HepG2 (cell line): ENCODE measurements around the gene NKIRAS1. TPM values are rescaled to one million over a fixed set of nuclear protein-coding genes. Genes with fewer than 3 reads are reported as not detected.
A peak's percentile ranks its signal among the peaks of the same experiment; 100 is the strongest.

ENCODE experiments used
- ATAC-seq: fragments of 200-7000 bp; cut with Tn5 transposase; 3 replicates; pipeline ENCODE4 v1.9.1; 2020; ENCODE audit warnings: mild to moderate bottlenecking, moderate library complexity
- BruUV-seq: library from RNA; stranded (reverse); fragments of 400-500 nt; replicated peaks from 2 replicates; lab custom pipeline; 2021; lab: Mats Ljungman, UMichigan
- CTCF ChIA-PET: fragments of 300-600 bp; formaldehyde crosslinking; extraction: SDS; loops from one replicate; lab custom pipeline; 2021; ENCODE audit warnings: low total read pairs, inconsistent platforms, low intra/inter-chr PET ratio; lab: Yijun Ruan, JAX
- POLR2A ChIA-PET: fragments of 350-600 bp; sonication (Branson Sonifier 250); formaldehyde crosslinking; loops from one replicate; lab custom pipeline; 2020; ENCODE audit warnings: antibody characterized with exemption, inconsistent platforms; lab: Yijun Ruan, JAX
- DNase-seq: peaks from one replicate; pipeline ENCODE4 v3.0.0-alpha.2; 2015; ENCODE audit warnings: low spot score
- FAIRE-seq: peaks from 3 replicates; lab custom pipeline; 2011; peaks lifted over from hg19 to GRCh38; lab: Jason Lieb, UNC
- H2AFZ ChIP-seq: one replicate; pipeline ENCODE4 v1.6.1; 2011; ENCODE audit warnings: low read length, inconsistent platforms
- H3K27ac ChIP-seq: fragments of 300-600 bp; 3 replicates; pipeline ENCODE4 v1.8.0; 2011; ENCODE audit warnings: mixed run types, mild to moderate bottlenecking, mixed read lengths, low read length, inconsistent platforms; ENCODE audit not compliant: insufficient read depth; ENCODE audit errors: extremely low read length
- H3K27me3 ChIP-seq, 2 experiments: fragments of 200-600 bp in 1 of 2; 2 replicates in 1 of 2; 3 replicates in 1 of 2; pipeline versions ENCODE4 v1.6.0 to v1.8.0; 2011; ENCODE audit warnings: low read length in 2 of 2, mild to moderate bottlenecking in 2 of 2, moderate library complexity in 2 of 2, inconsistent platforms in 1 of 2; ENCODE audit not compliant: insufficient read depth in 2 of 2, control insufficient read depth in 1 of 2
- H3K36me3 ChIP-seq, 2 experiments: fragments of 200-600 bp in 1 of 2; replicated peaks in 1 of 2; 2 replicates in 1 of 2; 3 replicates in 1 of 2; pipeline versions ENCODE4 v1.5.1 to v1.8.0; 2011; ENCODE audit warnings: low read length in 2 of 2, inconsistent platforms in 1 of 2; ENCODE audit not compliant: insufficient read depth in 2 of 2, control insufficient read depth in 1 of 2
- H3K4me1 ChIP-seq: 2 replicates; pipeline ENCODE4 v1.5.1; 2012; ENCODE audit warnings: low read length, inconsistent platforms; ENCODE audit not compliant: insufficient read depth
- H3K4me2 ChIP-seq: 2 replicates; pipeline ENCODE4 v1.6.0; 2011; ENCODE audit warnings: low read depth, low read length, inconsistent platforms
- H3K4me3 ChIP-seq, 3 experiments: fragments of 200-600 bp in 1 of 3; sonication (generic), shearing (Covaris generic) in 1 of 3; replicated peaks in 1 of 3; 2 replicates each; pipeline ENCODE4 v1.5.1; 2011 to 2016; ENCODE audit warnings: low read length in 3 of 3, inconsistent platforms in 2 of 3, low read depth in 2 of 3, mild to moderate bottlenecking in 2 of 3, control low read depth in 1 of 3, mixed read lengths in 1 of 3; ENCODE audit not compliant: insufficient read depth in 1 of 3
- H3K79me2 ChIP-seq: one replicate; pipeline ENCODE4 v1.6.1; 2011; ENCODE audit warnings: low read length, inconsistent platforms; ENCODE audit not compliant: insufficient read depth
- H3K9ac ChIP-seq: 2 replicates; pipeline ENCODE4 v1.6.0; 2011; ENCODE audit warnings: mild to moderate bottlenecking, low read depth, low read length, inconsistent platforms; ENCODE audit not compliant: insufficient read depth
- H3K9me3 ChIP-seq: 2 replicates; pipeline ENCODE4 v1.5.1; 2012; ENCODE audit warnings: mild to moderate bottlenecking, low read length
- H4K20me1 ChIP-seq: 2 replicates; pipeline ENCODE4 v1.6.0; 2011; ENCODE audit warnings: inconsistent platforms, mild to moderate bottlenecking, low read length, moderate library complexity; ENCODE audit not compliant: insufficient read depth
- ARHGAP35 ChIP-seq: sonication (generic); formaldehyde crosslinking; IDR thresholded peaks from 2 replicates; pipeline ENCODE4 v1.9.0; 2022; ENCODE audit warnings: mild to moderate bottlenecking, inconsistent platforms, moderate library complexity, missing genetic modification reagents, borderline replicate concordance
- CAMTA2 ChIP-seq: sonication (generic); formaldehyde crosslinking; IDR thresholded peaks from 2 replicates; pipeline ENCODE4 v1.4.0; 2020; ENCODE audit warnings: mild to moderate bottlenecking, missing genetic modification reagents, borderline replicate concordance
- CREB1 ChIP-seq, 2 experiments: fragments of 450-650 bp in 1 of 2; IDR thresholded peaks; 2 replicates each; pipeline ENCODE4 v1.6.1; 2016 to 2017; ENCODE audit warnings: control low read depth in 1 of 2, mild to moderate bottlenecking in 1 of 2, missing compliant biosample characterization in 1 of 2, missing genetic modification characterization in 1 of 2
- DNMT3B ChIP-seq: conservative IDR thresholded peaks from 2 replicates; pipeline ENCODE4 v1.6.1; 2016; ENCODE audit warnings: missing biosample characterization, control low read depth
- GABPB1 ChIP-seq: IDR thresholded peaks from 2 replicates; pipeline ENCODE4 v1.6.1; 2016; ENCODE audit warnings: mild to moderate bottlenecking, missing genetic modification reagents, moderate library complexity, missing compliant biosample characterization
- GATAD1 ChIP-seq: IDR thresholded peaks from 2 replicates; pipeline ENCODE4 v1.6.1; 2016; ENCODE audit warnings: missing genetic modification reagents, missing compliant biosample characterization
- HNRNPL ChIP-seq: fragments of 200-400 bp; formaldehyde crosslinking; IDR thresholded peaks from 2 replicates; pipeline ENCODE4 v1.6.1; 2017; ENCODE audit warnings: mild to moderate bottlenecking, low read depth, low read length
- KAT8 ChIP-seq: IDR thresholded peaks from 2 replicates; pipeline ENCODE4 v1.6.1; 2016; ENCODE audit warnings: missing genetic modification reagents, missing compliant biosample characterization
- MIER3 ChIP-seq: IDR thresholded peaks from 2 replicates; pipeline ENCODE4 v1.6.1; 2016; ENCODE audit warnings: missing compliant biosample characterization, borderline replicate concordance
- PITX1 ChIP-seq: sonication (generic); formaldehyde crosslinking; IDR thresholded peaks from 2 replicates; pipeline ENCODE4 v1.5.1; 2020; ENCODE audit warnings: mild to moderate bottlenecking, missing genetic modification reagents
- REL ChIP-seq: sonication (generic); formaldehyde crosslinking; conservative IDR thresholded peaks from 2 replicates; pipeline ENCODE4 v1.8.0; 2022; ENCODE audit warnings: mild to moderate bottlenecking, missing genetic modification reagents, moderate library complexity
- RFXAP ChIP-seq: sonication (generic); formaldehyde crosslinking; IDR thresholded peaks from 2 replicates; pipeline ENCODE4 v1.4.0; 2020; ENCODE audit warnings: missing genetic modification reagents, borderline replicate concordance
- SOX6 ChIP-seq, 2 experiments: fragments of 450-650 bp in 1 of 2; sonication (generic) in 1 of 2; formaldehyde crosslinking in 1 of 2; IDR thresholded peaks; 2 replicates each; pipeline versions ENCODE4 v1.4.0 to v1.6.1; 2017 to 2020; ENCODE audit warnings: antibody characterized with exemption in 1 of 2, mild to moderate bottlenecking in 1 of 2, missing genetic modification reagents in 1 of 2
- TARDBP ChIP-seq: sonication (generic); formaldehyde crosslinking; IDR thresholded peaks from 2 replicates; pipeline ENCODE4 v1.8.0; 2022; ENCODE audit warnings: mild to moderate bottlenecking, missing genetic modification reagents
- TBX2 ChIP-seq: sonication (generic); formaldehyde crosslinking; IDR thresholded peaks from 2 replicates; pipeline ENCODE4 v1.5.0; 2020; ENCODE audit warnings: missing genetic modification reagents, mild to moderate bottlenecking, borderline replicate concordance
- TMF1 ChIP-seq: sonication (generic); formaldehyde crosslinking; IDR thresholded peaks from 2 replicates; pipeline ENCODE4 v1.8.1; 2022; ENCODE audit warnings: low read depth, missing genetic modification reagents
- YEATS2 ChIP-seq: sonication (generic); formaldehyde crosslinking; IDR thresholded peaks from 2 replicates; pipeline ENCODE4 v1.4.0; 2020; ENCODE audit warnings: missing genetic modification reagents, borderline replicate concordance
- ZFP62 ChIP-seq: sonication (generic); formaldehyde crosslinking; IDR thresholded peaks from 2 replicates; pipeline ENCODE4 v1.4.0; 2020; ENCODE audit warnings: missing genetic modification reagents
- ZNF121 ChIP-seq: sonication (generic); formaldehyde crosslinking; IDR thresholded peaks from 2 replicates; pipeline ENCODE4 v1.5.0; 2020; ENCODE audit warnings: mild to moderate bottlenecking, missing genetic modification reagents
- ZNF570 ChIP-seq: sonication (generic); formaldehyde crosslinking; IDR thresholded peaks from 2 replicates; pipeline ENCODE4 v1.4.0; 2020; ENCODE audit warnings: mild to moderate bottlenecking, missing genetic modification reagents, borderline replicate concordance
- ZNF644 ChIP-seq: IDR thresholded peaks from 2 replicates; pipeline ENCODE4 v1.6.1; 2016; ENCODE audit warnings: low read depth
- ZNF670 ChIP-seq: sonication (generic); formaldehyde crosslinking; IDR thresholded peaks from 2 replicates; pipeline ENCODE4 v1.8.0; 2022; ENCODE audit warnings: mild to moderate bottlenecking, missing genetic modification reagents, borderline replicate concordance
- ZNF678 ChIP-seq: sonication (generic); formaldehyde crosslinking; IDR thresholded peaks from 2 replicates; pipeline ENCODE4 v1.4.0; 2020; ENCODE audit warnings: mild to moderate bottlenecking, missing genetic modification reagents
- WGBS: methylation state at CpG from one replicate; pipeline ENCODE4 v1.1.6; 2017; ENCODE audit warnings: low lambda C conversion rate; 5-methylcytosine and 5-hydroxymethylcytosine counted together
- in situ Hi-C: cut with HindIII; loops from 2 replicates; pipeline ENCODE4 v1.10.0; 2017; ENCODE audit warnings: low pct_unique_long_range_greater_than_20kb; ENCODE audit not compliant: extremely low pct_ligation_motif_present
- intact Hi-C: fragments of 100-400 bp; cut with micrococcal nuclease; formaldehyde crosslinking; loops from one replicate; pipeline ENCODE4 v1.10.0; 2022; ENCODE audit not compliant: unreplicated experiment
- polyA plus RNA-seq, 8 experiments: library from polyadenylated mRNA; depleted of rRNA in 3 of 8; stranded (reverse) in 7 of 8; unstranded in 1 of 8; fragments of >200 nt; fragmentation: Illumina TruSeq in 4 of 8; extraction: Trizol in 4 of 8; gene quantifications; 2 replicates each; pipeline versions ENCODE4 v1.2.1 to v1.2.3, GENCODE V29; 2011 to 2016; ENCODE audit warnings: low read depth in 4 of 8, missing spikeins in 1 of 8, mixed read lengths in 1 of 8; ENCODE audit not compliant: insufficient read depth in 1 of 8
- total RNA-seq, 5 experiments: library from RNA; depleted of rRNA; stranded (reverse); fragments of >200 nt; fragmentation: Illumina TruSeq; extraction: Trizol; gene quantifications; 2 replicates each; pipeline ENCODE4 v1.2.3, GENCODE V29; 2016; ENCODE audit warnings: low read depth in 1 of 5
- TF ChIP-seq, protein P1 (sequence below): sonication (generic); formaldehyde crosslinking; IDR thresholded peaks from 2 replicates; pipeline ENCODE4 v1.8.0; 2022; ENCODE audit warnings: missing genetic modification reagents, low read depth, mild to moderate bottlenecking, borderline replicate concordance

Gene NKIRAS1
- total and polyA plus RNA-seq, 2 of the 13 experiments (the other 11 are each of a cell fraction or from before 2014, with no cell fraction given) = 4.3 to 8.0 TPM

DNA sequence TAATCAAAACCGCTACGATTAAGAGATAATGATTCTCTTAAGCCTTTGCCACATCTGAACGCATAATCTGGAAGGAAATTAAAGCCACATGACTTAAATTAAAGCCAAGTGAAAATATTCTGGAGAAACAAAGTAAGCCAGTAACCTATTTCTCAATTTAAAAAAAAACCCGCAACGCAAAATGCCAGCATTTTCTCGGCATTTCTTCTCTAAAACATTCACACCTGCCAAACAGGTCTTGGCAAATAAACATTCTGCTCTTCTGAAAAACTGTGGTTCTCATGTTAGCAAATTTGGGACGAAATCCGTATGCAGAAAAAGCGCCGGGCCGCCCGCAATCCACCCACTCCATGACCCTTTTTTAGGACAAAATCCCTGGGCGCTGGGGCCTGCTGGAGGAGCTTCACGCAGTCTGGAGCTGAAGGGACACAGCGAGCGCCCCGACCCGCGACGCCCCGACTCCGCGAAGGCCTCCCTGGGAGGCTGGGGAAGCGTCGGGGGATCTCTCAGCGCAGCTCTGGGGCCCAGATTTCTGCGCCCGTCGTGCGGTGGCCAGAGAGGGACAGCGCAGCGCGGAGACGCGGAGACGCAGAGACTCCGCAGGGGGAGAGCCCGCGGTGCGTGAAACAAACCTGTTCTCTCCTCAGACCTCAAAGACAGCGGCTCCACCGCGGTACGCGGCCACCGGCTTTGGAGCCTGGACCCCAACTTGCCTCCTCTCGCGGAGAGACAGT, 471 bp downstream of the NKIRAS1 start (continued):
- TF ChIP-seq ARHGAP35 (CRISPR knock-in tag) = 0 out of 2 replicates have a peak, but pooled peaks have one; percentile 63
- TF ChIP-seq ZNF678 = 0 out of 2 replicates have a peak, but pooled peaks have one; percentile 9
- peak; percentile 54; the same call in 1 of the 2 replicates for TF ChIP-seq ZNF121 (CRISPR knock-in tag)
- TF ChIP-seq REL (CRISPR knock-in tag) = no peak

DNA sequence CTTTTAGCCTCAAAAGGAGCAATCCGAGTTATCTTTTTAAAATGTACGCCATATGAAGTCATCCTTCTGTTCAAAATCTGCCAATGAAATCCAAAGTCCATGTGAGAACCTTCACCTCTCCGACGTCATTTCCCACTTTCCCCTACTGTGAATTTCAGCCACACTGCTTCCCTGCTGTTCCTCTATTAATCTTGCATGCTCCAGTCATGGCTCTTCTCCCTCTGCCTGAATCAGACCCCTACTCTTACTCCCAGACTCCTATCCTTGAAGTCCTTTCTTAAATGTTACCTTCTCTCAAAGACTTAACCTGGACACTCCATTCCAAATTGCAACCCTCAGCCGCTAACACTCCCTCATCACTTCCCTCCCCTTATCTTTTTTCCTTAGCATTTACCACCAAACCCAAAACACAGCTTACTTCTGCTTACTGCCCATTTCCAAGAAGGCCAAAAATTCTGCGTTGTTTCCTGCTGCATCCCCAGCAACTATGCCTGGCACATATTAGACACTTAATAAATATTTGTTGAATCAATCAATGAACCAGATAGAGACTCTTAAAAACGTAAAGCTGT, 1.2 kb downstream of the NKIRAS1 start:
- no TSS peak for BruUV-seq
- 7% methylated on average over 7 of the region's 7 CpGs for WGBS
- Histone ChIP-seq H3K4me2 (peak overlapping the region; percentile 76), H3K4me1 (peaks cover 49% of the 10 kb centered on the region), H3K9ac (peak overlapping the region; percentile 95), H3K4me3 (peak overlapping the region; percentile 91 to 99 (median 98)), H2AFZ (no peak overlapping the region), H3K79me2 (peaks cover 56% of the 10 kb centered on the region), H3K27me3 (no peaks in the 10 kb centered on the region; a peak in 1 of 5 replicates), H4K20me1 (peaks cover 36% of the 10 kb centered on the region), H3K36me3 (peaks cover 4 to 15% of the 10 kb centered on the region in 2 experiments; a peak in 4 of 5 replicates), H3K27ac (peak overlapping the region; percentile 81), H3K9me3 (no peaks in the 10 kb centered on the region)
- FAIRE-seq (no peak), DNase-seq (peak; percentile 45), ATAC-seq (no peak)
- POLR2A ChIA-PET = interaction anchor here (1.5 to 3.8 kb wide), 5 partner anchors 11 to 33 kb away, joined by 8 to 72 read pairs (median 21); no protein-coding TSS in a partner anchor
- intact Hi-C loops (no loop called here), in situ Hi-C loops (no loop called here)
- CTCF ChIA-PET = no interaction called here
- no peak for TF ChIP-seq ZNF670 (CRISPR knock-in tag)
- no peak for TF ChIP-seq TARDBP (CRISPR knock-in tag)
- TF ChIP-seq TBX2 = no peak
- TF ChIP-seq ZNF570 (CRISPR knock-in tag) = no peak
- TF ChIP-seq DNMT3B (CRISPR knock-in tag) = no peak
- TF ChIP-seq, protein P1, sequence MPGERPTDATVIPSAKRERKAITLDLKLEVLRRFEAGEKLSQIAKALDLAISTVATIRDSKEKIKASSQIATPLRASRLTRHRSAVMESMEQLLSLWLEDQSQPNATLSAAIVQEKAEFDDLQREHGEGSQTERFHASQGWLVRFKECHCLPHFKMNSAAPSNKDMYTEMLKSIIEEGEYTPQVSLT = no peak
- TF ChIP-seq ZFP62 (CRISPR knock-in tag) = no peak
- TF ChIP-seq RFXAP (CRISPR knock-in tag) = no peak
- TF ChIP-seq GATAD1 (CRISPR knock-in tag) = no peak
- no peak for TF ChIP-seq YEATS2 (CRISPR knock-in tag)
- no peak for TF ChIP-seq PITX1 (CRISPR knock-in tag)
- TF ChIP-seq CAMTA2 = no peak
- TF ChIP-seq KAT8 (CRISPR knock-in tag) = 0 out of 2 replicates have a peak, but pooled peaks have one; percentile 37
- no peak for TF ChIP-seq SOX6 (IDR thresholded peaks at IDR 0.05)
- no peak for TF ChIP-seq SOX6 (CRISPR knock-in tag; IDR thresholded peaks at IDR 0.05)
- no peak for TF ChIP-seq TMF1
- no peak for TF ChIP-seq HNRNPL
- peak; percentile 43; the same call in 1 of the 2 replicates for TF ChIP-seq GABPB1 (CRISPR knock-in tag)
- TF ChIP-seq CREB1 (IDR thresholded peaks at IDR 0.05) = peak; percentile 56
- peak; percentile 82 for TF ChIP-seq CREB1 (CRISPR knock-in tag; IDR thresholded peaks at IDR 0.05)
- no peak for TF ChIP-seq MIER3 (CRISPR knock-in tag)
- no peak for TF ChIP-seq ZNF644 (CRISPR knock-in tag)
